AG08396 (cell line): Measurements from ENCODE around the gene CCDC13.
A peak's percentile ranks its signal among the peaks of the same experiment; 100 is the strongest.

Experiments
- DNase-seq: peaks from one replicate; pipeline ENCODE4 v3.0.0; 2012; ENCODE audit warnings: low spot score, mixed read lengths

The CCDC13 gene

GRCh38 chr3:42799376-42799775 is 26.3 kb upstream of the CCDC13 start:
- no peak for DNase-seq

- DNase-seq, result no peak
Observed at GRCh38 chr3:42796332-42796885, 23.4 kb upstream of the CCDC13 start.

- DNase-seq, result no peak
Observed at GRCh38 chr3:42795621-42796181, 22.6 kb upstream of the CCDC13 start.

GRCh38 chr3:42790714-42791229 is 17.7 kb upstream of the CCDC13 start:
- no peak for DNase-seq

- no peak for DNase-seq
Observed at GRCh38 chr3:42786631-42787030, 13.6 kb upstream of the CCDC13 start.

GRCh38 chr3:42786212-42786611 is 13.2 kb upstream of the CCDC13 start:
- DNase-seq, result no peak

DNA sequence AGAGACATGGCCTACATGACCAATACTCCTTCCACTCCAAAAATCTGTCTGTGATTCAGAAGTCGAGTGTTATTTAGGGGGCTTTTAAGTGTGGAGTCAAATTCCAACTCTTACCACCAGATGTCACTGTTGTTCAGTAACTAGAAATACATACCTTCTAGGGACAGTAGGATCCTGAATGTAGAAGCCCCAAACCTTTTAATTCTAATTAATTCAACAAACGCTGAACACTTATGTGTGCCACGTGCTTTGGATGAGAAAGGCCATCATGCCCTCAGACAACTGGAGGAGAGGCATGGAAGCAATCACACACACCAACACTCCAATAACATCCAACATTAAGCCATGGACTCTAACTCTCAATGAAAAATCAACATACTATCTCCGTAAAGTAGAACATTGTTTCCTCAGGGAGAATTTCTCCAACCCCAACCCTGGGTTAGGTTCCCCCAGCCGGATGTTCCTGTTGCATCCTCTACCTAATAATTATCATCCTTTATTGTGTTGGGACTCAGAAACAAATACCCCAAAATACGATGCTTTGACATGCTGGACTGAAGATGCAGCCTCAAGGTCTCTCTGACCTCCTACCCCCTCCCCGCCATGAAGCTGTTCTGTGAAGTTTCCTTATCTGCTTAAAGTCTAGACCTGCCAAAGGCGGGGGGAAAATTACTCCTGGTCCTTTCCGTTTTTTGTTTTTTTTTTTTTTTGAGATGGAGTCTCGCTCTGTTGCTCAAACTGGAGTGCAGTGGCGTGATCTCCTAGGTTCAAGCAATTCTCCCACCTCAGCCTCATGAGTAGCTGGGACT is 8.0 kb upstream of the CCDC13 start:
- peak; percentile 43 for DNase-seq

- DNase-seq, result no peak
Observed at GRCh38 chr3:42780398-42780797, 7.3 kb upstream of the CCDC13 start.

- peak; percentile 85 for DNase-seq
Observed at GRCh38 chr3:42778644-42779043, 5.6 kb upstream of the CCDC13 start.

DNA sequence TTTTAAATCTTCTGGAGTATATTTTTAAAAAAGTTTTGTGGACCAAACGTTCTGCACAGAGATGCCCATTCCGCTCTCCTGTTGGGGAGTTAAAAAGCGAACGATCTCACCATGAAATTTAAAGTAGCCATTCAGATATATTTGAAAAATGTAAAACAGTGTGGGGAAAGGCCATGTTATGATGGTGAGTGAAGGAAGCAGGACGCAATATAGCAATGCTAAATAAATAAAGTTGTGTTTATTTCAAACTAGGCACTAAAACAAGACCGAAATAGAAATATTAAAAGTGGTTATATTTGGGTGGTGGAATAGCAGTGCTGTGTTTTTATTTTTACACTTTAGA is 327 bp upstream of the CCDC13 start:
- DNase-seq, result no peak

GRCh38 chr3:42771271-42771670 is 1.8 kb downstream of the CCDC13 start:
- DNase-seq, result no peak

DNA sequence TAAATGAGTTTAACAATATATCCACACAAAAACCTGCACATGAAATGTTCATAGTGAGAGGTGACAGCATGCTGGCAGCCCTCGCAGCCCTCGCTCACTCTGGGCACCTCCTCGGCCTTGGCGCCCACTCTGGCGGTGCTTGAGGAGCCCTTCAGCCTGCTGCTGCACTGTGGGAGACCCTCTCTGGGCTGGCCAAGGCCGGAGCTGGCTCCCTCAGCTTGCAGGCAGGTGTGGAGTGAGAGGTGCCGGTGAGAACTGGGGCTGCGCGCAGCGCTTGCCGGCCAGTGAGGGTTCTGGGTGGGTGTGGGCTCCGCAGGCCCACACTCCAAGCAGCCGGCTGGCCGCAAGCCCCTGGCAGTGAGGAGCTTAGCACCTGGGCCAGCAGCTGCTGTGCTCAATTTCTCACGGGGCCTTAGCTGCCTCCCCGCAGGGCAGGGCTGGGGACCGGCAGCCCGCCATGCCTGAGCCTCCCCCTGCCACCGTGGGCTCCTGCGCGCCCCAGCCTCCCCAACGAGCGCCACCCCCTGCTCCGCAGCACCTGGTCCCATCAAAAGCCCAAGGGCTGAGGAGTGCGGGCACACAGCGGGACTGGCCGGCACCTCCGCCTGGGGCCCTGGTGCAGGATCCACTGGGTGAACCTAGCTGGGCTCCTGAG is 3.4 kb downstream of the CCDC13 start:
- no peak for DNase-seq

- no peak for DNase-seq
Observed at GRCh38 chr3:42764561-42765295, 8.3 kb downstream of the CCDC13 start.

DNA sequence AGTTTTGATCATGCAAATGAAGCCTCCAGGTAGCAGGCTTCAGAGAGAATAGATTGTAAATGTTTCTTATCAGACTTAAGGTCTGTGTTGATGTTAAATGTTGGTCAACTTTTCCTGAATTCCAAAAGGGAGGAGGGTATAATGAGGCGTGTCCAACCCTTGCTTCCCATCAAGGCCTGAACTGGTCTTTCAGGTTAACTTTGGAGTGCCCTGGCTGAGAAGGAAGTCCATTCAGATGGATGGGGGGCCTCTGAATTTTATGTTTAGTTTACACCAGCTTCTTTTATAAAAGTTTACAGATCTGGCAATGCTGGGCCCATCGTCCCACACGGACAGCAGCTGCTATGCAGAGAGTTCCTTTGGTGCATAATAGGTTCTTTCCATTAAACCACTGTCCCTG is 8.9 kb downstream of the CCDC13 start:
- no peak for DNase-seq

- DNase-seq, result peak; percentile 63
Observed at GRCh38 chr3:42763021-42763420, 10.0 kb downstream of the CCDC13 start.

DNA sequence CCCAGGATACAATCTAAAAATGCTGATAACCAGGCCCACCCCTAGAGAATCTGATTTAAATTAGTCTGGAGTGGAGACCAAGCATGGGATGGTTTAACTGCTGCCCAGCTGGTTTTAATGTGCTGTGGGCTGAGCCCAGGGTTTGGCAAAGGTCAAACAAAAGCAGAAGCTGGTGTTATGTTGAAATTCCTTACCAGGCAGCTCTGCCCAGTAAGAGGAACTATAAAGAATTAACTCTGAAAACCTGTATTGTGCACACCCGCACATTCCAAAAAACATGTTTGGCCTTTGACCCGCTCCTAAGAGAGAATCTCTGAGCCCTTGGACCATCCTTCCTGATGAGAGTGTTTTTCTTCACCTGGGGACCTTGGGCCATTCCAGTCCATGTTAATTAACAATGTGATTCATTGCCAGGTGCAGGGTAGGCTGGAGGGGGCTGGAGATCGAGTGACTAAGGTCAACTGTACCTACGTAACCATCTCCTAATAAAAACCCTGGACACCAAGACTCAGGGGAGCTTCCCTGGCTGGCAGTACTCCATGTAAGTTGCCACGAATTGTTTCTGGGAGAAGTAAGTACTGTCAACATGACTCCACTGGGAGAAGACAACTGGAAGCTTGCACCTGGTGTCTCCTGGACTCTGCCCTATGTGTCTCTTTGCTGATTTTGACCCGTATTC is 10.9 kb downstream of the CCDC13 start:
- DNase-seq, result no peak

GRCh38 chr3:42758126-42758525 is 14.9 kb downstream of the CCDC13 start:
- no peak for DNase-seq

DNA sequence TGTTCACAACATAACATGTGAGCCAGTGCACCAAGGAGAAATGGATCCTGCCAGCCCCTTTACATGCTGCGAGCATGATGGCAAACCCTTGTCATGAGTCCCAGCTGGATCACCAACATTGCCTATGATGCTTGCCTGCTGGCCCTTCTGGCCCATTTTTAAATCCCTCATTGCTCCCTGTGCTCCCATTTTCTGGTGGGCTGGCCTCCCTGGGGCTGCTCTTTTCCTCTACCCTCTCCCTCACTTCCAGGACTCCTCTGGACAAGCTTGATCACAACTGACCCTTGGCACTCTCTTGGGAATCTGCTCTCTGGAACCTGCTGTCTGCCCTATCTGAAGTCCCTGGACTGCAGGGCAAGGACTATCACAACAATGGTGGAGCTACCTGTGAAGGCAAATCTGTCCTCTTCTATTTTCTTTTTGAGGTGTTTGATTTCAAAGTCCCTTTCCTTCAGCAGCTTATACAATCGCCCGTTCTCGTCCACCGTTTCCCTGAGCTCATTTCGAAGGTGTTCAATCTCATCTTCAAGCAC is 16.3 kb downstream of the CCDC13 start:
- no peak for DNase-seq

- DNase-seq, result peak; percentile 47
Observed at GRCh38 chr3:42755681-42756578, 17.1 kb downstream of the CCDC13 start.

- no peak for DNase-seq
Observed at GRCh38 chr3:42753757-42754156, 19.3 kb downstream of the CCDC13 start.
